Fibroblast of lung (primary cell): ENCODE measurements around the gene GREB1.

Source experiments
- CTCF ChIP-seq, 2 donors: IDR thresholded peaks in 1 of 2; conservative IDR thresholded peaks in 1 of 2; 1 replicate in 1 of 2; 2 replicates in 1 of 2; pipeline ENCODE4 v1.5.1; 2011 to 2012; ENCODE audit warnings: low read length in 2 of 2, control low read depth in 1 of 2, inconsistent platforms in 1 of 2, low read depth in 1 of 2, mild to moderate bottlenecking in 1 of 2
- EZH2 ChIP-seq: IDR thresholded peaks from 2 replicates; pipeline ENCODE4 v1.5.1; 2012; ENCODE audit warnings: low read length, control low read depth, mild to moderate bottlenecking; ENCODE audit errors: missing control alignments

- no peak for TF ChIP-seq CTCF (conservative IDR thresholded peaks at IDR 0.05 in 1 of 2, IDR thresholded peaks at IDR 0.05 in 1 of 2; ENCODE audit: low read depth in 1 of 2, low read length in 2 of 2)
- TF ChIP-seq EZH2: no peak
These were observed 50.7 kb downstream of the GREB1 start for GRCh38 chr2:11584525-11585056.
